Stimulated activated CD4-positive, alpha-beta T cell treated with anti-CD3 and anti-CD28 coated beads, TNF-alpha, amount 100 ng/mL, for 48 hours (primary cell): ENCODE data around the gene IRF3.
A peak's percentile ranks its signal among the peaks of the same experiment; 100 is the strongest.
"Not testable (repeated sequence)": the region's sequence is repeated elsewhere in the genome, so short reads cannot be mapped to it uniquely, and the experiment has no call there.

ENCODE experiments used
- DNase-seq, 3 donors: peaks; one replicate each; pipeline ENCODE4 v3.0.0-alpha.2; 2020; ENCODE audit warnings: low read depth in 3 of 3

IRF3 gene

DNA sequence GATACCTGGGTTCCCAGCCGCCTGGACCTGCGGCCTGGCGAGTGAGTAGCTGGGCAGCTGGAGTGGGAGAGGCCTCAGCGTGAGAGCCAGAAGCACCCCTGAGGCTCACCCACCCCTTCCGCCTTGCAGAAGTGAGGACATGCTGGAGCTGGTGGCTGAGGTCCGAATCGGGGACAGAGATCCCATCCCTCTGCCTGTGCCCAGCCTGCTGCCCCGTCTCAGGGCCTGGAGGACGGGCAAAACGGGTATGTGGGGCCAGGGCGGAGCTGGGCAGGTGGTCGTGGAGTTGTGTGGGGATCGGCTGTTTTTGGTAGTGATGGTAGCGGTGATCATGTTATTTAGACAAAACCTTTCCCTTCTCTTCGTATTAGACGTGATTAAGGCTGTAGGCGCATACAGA lies 19.1 kb downstream of the IRF3 start:
- DNase-seq: no peak

DNA sequence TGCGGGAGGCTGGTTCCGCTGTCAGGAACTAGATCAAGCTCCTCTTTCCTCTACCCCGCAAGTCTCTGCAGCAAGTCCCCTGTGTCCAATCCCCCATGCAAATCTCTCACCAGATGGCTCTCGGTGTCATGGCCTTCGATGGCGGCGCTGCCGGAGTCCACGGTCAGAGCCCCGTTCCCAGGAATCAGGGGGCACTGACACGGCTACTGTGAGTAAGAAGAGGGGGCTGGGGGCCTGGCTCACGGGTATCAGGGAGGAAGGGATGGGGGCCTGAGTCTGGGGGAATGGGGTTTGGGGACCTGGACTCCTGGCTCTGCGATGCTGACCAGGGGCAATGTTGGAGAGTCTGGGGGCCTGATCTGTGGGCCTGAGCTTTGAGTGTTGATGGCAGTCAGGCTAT lies 19.7 kb downstream of the IRF3 start:
- DNase-seq: no peak

DNA sequence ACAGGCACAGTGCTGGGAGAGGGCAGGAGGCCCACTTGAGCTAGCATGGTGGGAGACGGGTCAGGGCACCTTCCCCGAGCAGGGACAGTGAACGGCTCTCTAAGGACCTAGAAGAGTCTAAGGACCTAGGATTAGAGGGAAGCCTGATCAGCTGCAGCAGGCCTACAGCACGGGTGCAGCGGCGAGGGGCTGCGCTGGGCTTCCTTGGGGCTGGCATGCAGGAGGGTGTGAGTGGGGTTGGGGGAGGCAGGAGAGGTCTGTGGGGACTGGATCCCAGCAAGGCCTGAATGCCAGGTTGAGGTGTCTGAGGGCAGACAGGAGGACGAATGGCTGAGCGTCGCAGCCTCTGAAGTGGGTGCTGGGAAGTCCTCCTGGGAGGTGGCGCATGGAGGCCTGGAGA lies 20.1 kb downstream of the IRF3 start:
- DNase-seq: no peak

DNA sequence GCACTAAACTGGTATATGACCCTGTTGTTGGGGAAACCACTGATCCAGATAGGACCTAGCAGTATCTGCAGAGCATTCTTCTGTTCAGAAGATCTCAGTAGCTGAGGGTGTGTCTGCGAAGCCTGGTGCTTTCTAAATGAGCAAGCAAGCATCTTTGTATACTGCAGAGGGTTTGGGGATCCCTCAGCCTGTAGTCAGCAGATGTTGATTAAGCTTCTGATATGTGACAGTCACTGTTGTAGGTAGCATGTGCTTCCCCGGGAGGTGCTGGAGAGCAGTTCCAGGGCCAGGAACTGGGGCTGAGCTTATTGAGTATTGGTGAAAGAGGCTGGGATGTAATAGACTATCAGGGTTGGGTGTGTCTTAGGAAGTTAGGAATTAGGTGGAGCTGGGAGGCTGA lies 22.2 kb downstream of the IRF3 start:
- no peak for DNase-seq

- no peak for DNase-seq
Measured at GRCh38 chr19:49642492-49643035, 23.1 kb downstream of the IRF3 start.

GRCh38 chr19:49641688-49642491 lies 23.8 kb downstream of the IRF3 start, which contains the start of gene SCAF1:
SCAF1 (plus strand) TSS chr19:49642209; CDS start chr19:49645027, 2,818 bp downstream.
- peak; percentile 96 to 99 (median 97) for DNase-seq

GRCh38 chr19:49640113-49640898 lies 25.4 kb downstream of the IRF3 start, which contains the start of gene RRAS:
RRAS (minus strand) TSS chr19:49640143; CDS start chr19:49640098, 45 bp downstream.
- peak; percentile 100 for DNase-seq

DNA sequence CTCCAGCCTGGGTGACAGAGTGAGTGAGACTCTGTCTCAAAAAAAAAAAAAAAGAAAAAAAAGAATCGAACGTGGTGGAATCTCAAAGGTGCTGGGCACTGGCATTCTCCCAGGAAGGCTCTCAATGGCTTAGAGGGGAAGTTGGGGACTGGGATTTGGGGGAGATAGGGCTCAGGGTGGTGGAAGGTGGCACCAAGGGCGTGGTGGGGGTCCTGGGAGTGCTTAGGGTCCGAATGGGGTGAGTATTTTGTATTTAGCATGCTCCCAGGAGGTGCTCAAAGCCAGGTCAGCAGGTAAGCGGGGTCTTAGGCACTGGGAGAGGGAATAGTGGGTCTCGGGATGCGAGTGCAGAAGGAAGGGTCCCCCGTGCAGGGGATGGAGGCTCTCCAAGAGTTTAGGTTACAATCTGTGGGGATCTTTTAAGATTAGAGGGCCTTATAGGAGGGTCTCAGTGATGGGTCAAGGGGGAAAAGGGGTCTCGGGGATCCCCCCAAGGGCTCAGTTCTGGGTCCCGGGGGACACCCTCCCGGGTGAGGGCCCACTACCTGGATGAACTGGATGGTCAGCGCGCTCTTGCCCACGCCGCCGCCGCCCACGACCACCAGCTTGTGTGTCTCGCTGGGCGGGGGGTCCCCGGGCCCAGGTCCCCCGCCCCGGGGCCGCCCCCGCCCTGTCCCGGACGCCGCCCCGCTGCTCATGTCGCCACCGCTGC lies 26.1 kb downstream of the IRF3 start:
- no peak for DNase-seq

DNA sequence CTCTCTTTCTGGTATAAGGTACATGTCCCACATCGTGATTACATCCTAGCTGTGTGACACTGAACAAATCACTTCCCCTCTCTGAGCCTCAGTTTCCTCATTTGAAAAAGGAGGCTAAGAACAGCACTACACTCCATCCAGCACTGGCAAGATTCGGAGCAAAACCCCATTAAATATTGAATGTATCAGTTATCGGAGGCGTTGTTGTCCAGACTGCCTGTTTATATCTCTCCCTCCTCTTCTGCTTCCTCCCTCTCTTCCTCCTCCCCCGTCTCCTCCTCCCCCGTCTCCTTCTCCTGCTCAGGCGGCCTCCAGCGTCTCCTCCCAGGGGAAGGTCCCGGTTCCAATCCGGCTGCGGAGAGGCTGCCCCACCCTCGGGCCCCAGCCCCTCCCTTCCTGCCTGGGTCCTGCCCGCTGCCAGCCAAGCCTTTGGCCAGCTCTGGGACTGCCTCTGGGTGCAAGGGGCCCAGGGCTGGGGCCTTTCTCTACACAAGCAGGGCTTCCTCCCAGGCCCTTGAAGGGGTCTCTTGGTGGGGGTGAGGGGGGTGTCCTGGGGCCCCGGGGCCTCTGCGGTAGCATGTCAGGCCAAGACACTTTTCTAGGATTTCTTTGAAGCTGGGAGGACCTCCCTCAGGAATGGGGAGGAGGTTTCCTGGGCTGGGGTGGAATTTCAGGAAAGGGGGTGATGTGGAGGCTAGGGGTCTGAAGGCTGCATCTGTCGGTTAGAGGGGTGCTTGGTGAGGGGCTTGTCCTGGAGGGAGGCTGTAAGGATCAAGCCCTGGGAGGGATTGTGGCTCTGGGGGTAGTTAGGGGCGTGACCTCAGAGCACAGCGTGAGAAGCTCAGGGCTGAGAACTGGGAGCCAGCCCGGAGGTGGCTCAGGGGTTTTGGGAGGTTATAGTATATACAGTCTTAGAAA lies 27.6 kb downstream of the IRF3 start:
- no peak for DNase-seq

GRCh38 chr19:49636233-49636932 lies 29.3 kb downstream of the IRF3 start:
- DNase-seq: no peak

GRCh38 chr19:49635530-49636232 lies 30.0 kb downstream of the IRF3 start:
- DNase-seq: no peak

DNA sequence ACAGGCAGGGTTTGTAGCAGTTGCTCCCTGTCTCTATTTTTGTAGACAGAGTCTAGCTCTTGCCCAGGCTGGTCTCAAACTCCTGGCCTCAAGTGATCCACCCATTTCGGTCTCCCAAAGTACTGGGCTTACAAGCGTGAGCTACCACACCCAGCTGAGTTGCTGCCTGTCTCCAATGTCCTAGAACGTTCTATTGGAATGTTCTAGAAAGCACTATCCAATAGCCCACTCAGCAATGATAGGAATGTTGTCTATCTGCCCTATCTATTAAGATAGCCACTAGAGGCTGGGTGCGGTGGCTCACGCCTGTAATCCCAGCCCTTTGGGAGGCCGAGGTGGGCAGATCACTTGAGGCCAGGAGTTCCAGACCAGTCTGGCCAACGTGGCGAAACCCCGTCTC lies 32.4 kb downstream of the IRF3 start:
- not testable (repeated sequence) for DNase-seq

DNA sequence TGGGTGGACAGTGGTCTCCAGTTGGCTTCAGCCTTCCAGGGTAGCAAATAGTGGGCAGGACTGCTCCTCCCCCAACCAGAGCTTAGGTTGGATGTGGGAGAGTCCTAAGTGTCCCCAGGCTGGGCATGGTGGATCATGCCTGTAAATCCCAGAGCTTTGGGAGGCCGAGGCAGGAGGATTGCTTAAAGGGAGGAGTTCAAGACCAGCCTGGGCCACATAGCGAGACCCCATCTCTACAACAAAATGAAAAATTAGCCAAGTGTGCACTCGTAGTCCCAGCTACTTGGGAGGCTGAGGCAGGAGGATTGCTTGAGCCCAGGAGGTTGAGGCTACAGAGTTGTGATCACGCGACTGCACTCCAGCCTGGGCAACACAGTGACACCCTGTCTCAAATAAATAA lies 33.1 kb downstream of the IRF3 start:
- DNase-seq: no peak

DNA sequence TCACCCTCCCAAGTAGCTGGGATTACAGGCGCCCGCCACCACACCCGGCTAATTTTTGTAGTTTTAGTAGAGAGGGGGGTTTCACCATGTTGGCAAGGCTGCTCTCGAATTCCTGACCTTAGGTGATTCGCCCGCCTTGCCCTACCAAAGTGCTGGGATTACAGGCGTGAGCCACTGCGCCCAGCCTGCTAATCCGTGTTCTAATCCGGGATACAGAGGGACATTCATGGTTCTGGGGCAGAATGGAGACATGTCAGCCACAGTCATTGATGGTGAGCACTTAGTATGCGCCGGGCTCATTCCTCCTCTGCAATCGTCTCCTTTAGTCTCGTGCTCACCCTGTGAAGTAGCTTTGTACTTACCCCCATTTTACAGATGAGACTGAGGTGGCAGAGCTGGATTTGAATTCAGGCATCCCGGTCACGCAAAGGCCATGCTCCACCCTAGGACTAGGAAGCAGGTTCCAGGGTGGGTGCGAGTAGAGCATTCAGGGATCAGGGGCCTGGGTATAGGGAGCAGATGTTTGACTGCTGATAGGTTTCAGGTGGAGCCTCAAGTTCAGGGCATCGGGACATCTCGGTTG lies 34.0 kb downstream of the IRF3 start:
- DNase-seq: no peak

DNA sequence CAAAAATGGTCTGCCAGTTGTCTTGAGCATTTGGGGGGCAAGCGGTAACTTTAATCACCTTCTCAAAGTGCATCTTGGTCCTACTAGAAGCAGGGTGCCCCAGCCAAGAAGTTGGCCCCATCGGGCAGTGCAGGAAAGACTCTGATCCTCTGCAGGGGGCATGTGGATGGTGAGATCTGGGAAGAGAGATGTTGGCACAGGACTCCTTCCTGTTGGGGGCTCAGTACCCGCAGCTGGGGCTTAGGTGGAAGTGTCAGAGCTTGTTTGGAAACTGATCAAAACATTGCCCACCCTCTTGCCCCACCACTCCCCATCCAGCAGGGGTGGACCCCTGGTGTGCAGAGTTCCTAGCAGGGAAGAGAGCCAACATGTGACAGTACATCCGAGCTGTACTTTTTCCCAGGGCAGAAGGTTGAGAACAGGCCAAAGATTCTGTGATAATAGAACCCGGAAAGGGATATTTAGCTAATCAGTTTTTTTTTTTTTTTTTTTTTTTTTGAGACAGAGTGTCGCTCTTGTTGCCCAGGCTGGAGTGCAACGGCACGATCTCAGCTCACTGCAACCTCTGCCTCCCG lies 34.6 kb downstream of the IRF3 start:
- no peak for DNase-seq

DNA sequence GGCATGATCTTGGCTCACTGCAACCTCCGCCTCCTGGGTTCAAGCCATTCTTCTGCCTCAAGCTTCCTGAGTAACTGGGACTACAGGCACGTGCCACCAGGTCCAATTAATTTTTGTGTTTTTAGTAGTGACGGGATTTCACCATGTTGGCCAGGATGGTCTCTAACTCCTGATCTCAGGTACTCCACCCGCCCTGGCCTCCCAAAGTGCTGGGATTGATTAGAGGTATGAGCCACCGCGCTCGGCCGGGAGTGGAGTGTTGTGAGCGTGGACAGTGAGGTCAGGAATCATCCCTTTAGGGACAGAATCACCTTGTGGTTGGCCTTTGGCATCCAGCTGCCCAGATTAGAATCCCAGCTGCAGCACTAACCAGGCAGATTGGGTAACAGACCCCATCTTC lies 36.0 kb downstream of the IRF3 start:
- no peak for DNase-seq

DNA sequence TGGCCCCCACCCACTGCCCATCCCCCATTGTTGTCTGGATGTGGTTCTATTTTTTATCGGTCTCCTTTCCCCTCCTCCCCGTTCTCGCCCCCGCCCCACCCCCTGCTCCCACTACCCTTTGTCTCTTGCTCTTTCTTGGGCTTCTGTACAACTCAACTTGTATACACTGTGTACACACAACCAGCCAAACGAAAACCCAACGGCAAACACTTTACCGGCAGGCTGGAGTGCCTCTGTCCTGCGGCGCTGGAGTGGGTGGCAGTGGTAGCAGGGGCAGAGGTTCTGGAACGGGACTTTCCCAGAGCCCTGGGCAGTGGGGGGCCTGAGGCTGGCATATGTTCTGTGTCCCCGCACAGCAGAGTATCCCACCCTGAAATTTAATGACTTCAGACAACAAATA lies 39.4 kb downstream of the IRF3 start:
- no peak for DNase-seq

DNA sequence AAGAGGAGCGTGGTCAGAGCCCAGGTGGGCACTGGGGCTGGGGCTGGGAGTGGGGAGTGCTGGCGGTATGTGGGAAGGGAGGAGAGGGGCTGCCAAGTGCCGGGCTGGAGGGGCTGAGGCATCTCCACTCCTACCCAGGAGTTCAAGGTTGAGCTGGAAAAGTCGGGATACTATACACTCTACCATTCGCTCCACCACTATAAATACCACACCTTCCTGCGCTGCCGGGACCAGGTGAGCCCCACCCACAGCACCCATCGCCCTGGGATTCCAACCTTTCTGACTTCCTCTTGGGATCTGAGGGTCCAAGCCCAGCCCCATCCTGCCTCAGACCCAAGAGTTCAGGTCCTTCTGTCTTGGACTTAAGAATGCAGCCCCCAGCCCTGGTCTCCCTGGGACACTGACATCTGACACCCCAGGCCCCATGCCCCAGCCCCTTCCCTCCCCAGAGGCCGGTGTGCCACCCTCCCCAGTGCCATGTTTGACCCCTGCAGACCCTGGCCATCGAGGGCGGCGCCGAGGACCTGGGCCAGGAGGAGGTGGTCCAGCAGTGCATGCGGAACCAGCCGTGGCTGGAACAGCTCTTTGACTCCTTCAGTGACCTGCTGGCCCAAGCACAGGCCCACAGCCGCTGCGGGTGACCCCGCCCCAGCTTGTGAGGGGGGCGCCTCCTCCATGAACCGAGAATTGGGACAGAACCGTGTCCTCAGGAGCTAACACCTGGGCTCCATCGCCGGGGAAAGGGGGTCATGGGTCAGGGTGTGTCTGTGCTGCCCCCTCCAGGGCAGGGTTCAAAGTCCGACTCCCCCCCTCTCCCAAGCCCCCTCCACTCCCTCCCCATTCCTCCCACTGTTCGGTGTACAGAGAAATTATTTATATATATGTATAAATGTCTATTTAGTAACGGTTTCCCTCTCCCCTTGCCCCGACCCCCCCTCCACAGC lies 40.4 kb downstream of the IRF3 start:
- no peak for DNase-seq
